ENCODE data around the gene OR3A3.
"Not testable (repeated sequence)": the region's sequence is repeated elsewhere in the genome, so short reads cannot be mapped to it uniquely, and the experiment has no call there.

OR3A3 gene

DNA sequence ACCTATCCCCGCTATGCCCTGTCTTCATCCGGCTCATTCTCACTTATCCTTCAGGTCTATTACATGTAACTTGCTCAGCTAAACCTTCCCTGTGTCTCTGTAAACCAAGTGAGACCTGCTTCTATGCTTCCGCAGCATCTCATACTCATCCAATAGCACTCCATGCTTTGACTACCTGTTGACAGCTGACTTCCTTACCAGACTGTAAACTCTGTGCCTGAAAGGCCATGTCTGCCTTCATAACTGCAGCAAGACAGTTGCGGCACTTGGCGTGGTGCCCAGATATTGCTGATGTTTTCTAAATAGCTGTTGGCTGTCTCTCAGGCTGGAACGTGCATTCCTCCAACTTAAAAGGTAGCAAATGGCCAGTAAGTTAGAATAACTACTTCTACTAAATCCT, 11.1 kb upstream of the OR3A3 start:
- DNase-seq (ENCODE audit: extremely low spot score): no peak
- POLR2A ChIA-PET: no interaction called here
- CTCF ChIA-PET: no interaction called here
- TF ChIP-seq CTBP1 (IDR thresholded peaks at IDR 0.05; ENCODE audit: borderline replicate concordance): no peak
- no peak for TF ChIP-seq ELF4 (IDR thresholded peaks at IDR 0.05)
- no peak for TF ChIP-seq NFRKB (IDR thresholded peaks at IDR 0.05)
- no peak for TF ChIP-seq PKNOX1 (IDR thresholded peaks at IDR 0.05)
- no peak for TF ChIP-seq SUZ12 (IDR thresholded peaks at IDR 0.05)
- TF ChIP-seq L3MBTL2 (conservative IDR thresholded peaks at IDR 0.05): no peak
- TF ChIP-seq TARDBP (IDR thresholded peaks at IDR 0.05): no peak
- TF ChIP-seq BHLHE40 (IDR thresholded peaks at IDR 0.05; ENCODE audit: borderline replicate concordance): no peak
- no peak for TF ChIP-seq FOXA1 (IDR thresholded peaks at IDR 0.05)
- no peak for TF ChIP-seq ARNT (IDR thresholded peaks at IDR 0.05)

DNA sequence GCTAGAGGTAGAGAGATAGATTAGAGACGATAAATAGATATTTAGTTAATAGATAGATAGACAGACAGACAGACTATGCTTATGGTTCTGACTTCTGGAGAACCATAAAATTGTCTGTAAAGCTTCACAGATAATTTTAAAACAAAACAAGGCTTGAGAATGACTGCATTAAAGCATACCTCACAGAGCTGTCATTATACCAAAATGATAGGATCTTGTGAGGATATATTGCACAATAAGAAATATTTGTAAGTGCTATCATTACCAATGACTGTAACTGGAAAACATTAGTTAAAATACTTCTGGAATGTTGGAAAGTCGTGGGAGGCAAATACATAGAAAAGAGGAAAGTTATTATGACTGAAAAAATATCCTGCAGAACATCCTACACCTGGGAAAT, 9.4 kb upstream of the OR3A3 start:
- CTCF ChIA-PET: no interaction called here
- POLR2A ChIA-PET: no interaction called here
- TF ChIP-seq SUZ12 (IDR thresholded peaks at IDR 0.05) (no peak), ARNT (IDR thresholded peaks at IDR 0.05) (no peak), ZNF384 (IDR thresholded peaks at IDR 0.05) (no peak), BHLHE40 (IDR thresholded peaks at IDR 0.05; ENCODE audit: borderline replicate concordance) (no peak), TARDBP (IDR thresholded peaks at IDR 0.05) (no peak), NFRKB (IDR thresholded peaks at IDR 0.05) (no peak), LEF1 (IDR thresholded peaks at IDR 0.05; ENCODE audit: borderline replicate concordance) (no peak), L3MBTL2 (conservative IDR thresholded peaks at IDR 0.05) (no peak), FOXM1 (IDR thresholded peaks at IDR 0.05; ENCODE audit: borderline replicate concordance) (no peak), FOXA1 (IDR thresholded peaks at IDR 0.05) (no peak), SP1 (IDR thresholded peaks at IDR 0.05) (no peak), ELF4 (IDR thresholded peaks at IDR 0.05) (no peak), PKNOX1 (IDR thresholded peaks at IDR 0.05) (no peak), HDGF (IDR thresholded peaks at IDR 0.05; ENCODE audit: borderline replicate concordance) (no peak), CTBP1 (IDR thresholded peaks at IDR 0.05; ENCODE audit: borderline replicate concordance) (no peak), FOXK2 (IDR thresholded peaks at IDR 0.05) (no peak)
- DNase-seq (ENCODE audit: extremely low spot score): no peak

DNA sequence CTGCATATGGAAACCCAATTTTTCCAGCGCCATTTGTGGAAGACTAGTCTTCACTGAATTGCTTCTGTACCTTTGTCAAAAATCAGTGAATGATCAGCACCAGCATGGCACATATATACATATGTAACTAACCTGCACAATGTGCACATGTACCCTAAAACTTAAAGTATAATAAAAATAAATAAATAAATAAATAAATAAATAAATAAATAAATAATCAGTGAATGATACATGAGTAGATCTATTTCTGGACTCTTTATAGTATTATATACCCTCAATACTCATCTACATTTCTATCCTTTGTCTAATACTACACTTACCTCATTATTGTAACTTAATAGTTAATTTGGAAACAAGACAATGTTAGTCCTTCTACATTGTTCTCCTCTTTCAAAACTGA, 7.3 kb upstream of the OR3A3 start:
- CTCF ChIA-PET; DNase-seq (ENCODE audit: extremely low spot score); POLR2A ChIA-PET: not testable (repeated sequence)

GRCh38 chr17:3412216-3412615, 1.0 kb downstream of the OR3A3 start:
- CTCF ChIA-PET; DNase-seq (ENCODE audit: extremely low spot score); POLR2A ChIA-PET: not testable (repeated sequence)

DNA sequence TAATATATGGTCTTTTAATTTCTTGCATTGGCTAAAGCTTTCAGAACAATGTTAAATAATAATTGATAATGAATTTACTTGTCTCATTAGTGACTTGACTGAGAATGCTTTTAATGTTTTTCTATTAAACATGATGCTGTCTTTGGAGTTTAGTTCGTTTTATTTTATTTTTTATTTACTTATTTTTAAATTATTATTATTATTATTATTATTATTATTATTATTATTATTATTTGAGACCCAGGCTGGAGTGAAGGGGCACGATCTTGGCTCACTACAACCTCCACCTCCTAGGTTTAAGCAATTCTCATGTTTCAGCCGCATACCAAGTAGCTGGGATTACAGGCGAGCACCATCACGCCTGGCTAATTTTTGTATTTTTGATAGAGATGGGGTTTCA, 4.4 kb downstream of the OR3A3 start:
- CTCF ChIA-PET: no interaction called here
- DNase-seq (ENCODE audit: extremely low spot score): no peak
- no peak for TF ChIP-seq CTBP1 (IDR thresholded peaks at IDR 0.05; ENCODE audit: borderline replicate concordance)
- TF ChIP-seq ARNT (IDR thresholded peaks at IDR 0.05): no peak
- no peak for TF ChIP-seq SUZ12 (IDR thresholded peaks at IDR 0.05)
- no peak for TF ChIP-seq FOXK2 (IDR thresholded peaks at IDR 0.05)
- TF ChIP-seq L3MBTL2 (conservative IDR thresholded peaks at IDR 0.05): no peak
- no peak for TF ChIP-seq SP1 (IDR thresholded peaks at IDR 0.05)
- no peak for TF ChIP-seq ELF4 (IDR thresholded peaks at IDR 0.05)
- TF ChIP-seq BHLHE40 (IDR thresholded peaks at IDR 0.05; ENCODE audit: borderline replicate concordance): no peak
- TF ChIP-seq PKNOX1 (IDR thresholded peaks at IDR 0.05): no peak
- no peak for TF ChIP-seq NFRKB (IDR thresholded peaks at IDR 0.05)
- TF ChIP-seq FOXM1 (IDR thresholded peaks at IDR 0.05; ENCODE audit: borderline replicate concordance): no peak
- TF ChIP-seq TARDBP (IDR thresholded peaks at IDR 0.05): no peak
- TF ChIP-seq ZNF384 (IDR thresholded peaks at IDR 0.05): no peak
- TF ChIP-seq FOXA1 (IDR thresholded peaks at IDR 0.05): no peak
- TF ChIP-seq HDGF (IDR thresholded peaks at IDR 0.05; ENCODE audit: borderline replicate concordance): no peak
- no peak for TF ChIP-seq LEF1 (IDR thresholded peaks at IDR 0.05; ENCODE audit: borderline replicate concordance)
- POLR2A ChIA-PET: no interaction called here

GRCh38 chr17:3418222-3418621, 7.1 kb downstream of the OR3A3 start:
- CTCF ChIA-PET: no interaction called here

DNA sequence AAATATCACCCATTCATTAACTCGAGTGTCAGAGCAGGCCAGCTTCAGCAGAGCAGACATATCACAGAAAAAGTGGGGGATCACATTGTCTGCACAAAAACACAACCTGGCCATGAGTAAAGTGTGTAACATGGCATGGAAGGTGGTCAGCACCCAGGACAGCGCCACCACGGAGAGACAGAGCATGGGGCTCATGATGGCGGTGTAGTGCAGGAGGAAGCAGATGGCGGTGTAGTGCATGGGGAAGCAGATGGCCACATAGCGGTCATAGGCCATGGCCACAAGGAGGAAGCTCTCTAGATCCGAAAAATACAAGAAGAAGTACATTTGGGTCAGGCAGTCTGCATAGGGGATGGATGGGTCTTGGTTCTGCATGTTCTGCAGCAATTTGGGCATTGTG, 22.0 kb downstream of the OR3A3 start:
- DNase-seq (ENCODE audit: extremely low spot score); CTCF ChIA-PET; POLR2A ChIA-PET: not testable (repeated sequence)

More at GRCh38 chr17:3418222-3418621, 7.1 kb downstream of the OR3A3 start:
- POLR2A ChIA-PET: no interaction called here
- DNase-seq (ENCODE audit: extremely low spot score): no peak
- TF ChIP-seq L3MBTL2 (conservative IDR thresholded peaks at IDR 0.05) (no peak), ELF4 (IDR thresholded peaks at IDR 0.05) (no peak), FOXM1 (IDR thresholded peaks at IDR 0.05; ENCODE audit: borderline replicate concordance) (no peak), SUZ12 (IDR thresholded peaks at IDR 0.05) (no peak), PKNOX1 (IDR thresholded peaks at IDR 0.05) (no peak), FOXK2 (IDR thresholded peaks at IDR 0.05) (no peak), SP1 (IDR thresholded peaks at IDR 0.05) (no peak), ZNF384 (IDR thresholded peaks at IDR 0.05) (no peak), CTBP1 (IDR thresholded peaks at IDR 0.05; ENCODE audit: borderline replicate concordance) (no peak), LEF1 (IDR thresholded peaks at IDR 0.05; ENCODE audit: borderline replicate concordance) (no peak), ARNT (IDR thresholded peaks at IDR 0.05) (no peak), BHLHE40 (IDR thresholded peaks at IDR 0.05; ENCODE audit: borderline replicate concordance) (no peak), TARDBP (IDR thresholded peaks at IDR 0.05) (no peak)
